TTC549 (cell line): ENCODE data around the gene A4GNT.
"Not testable (repeated sequence)": the region's sequence is repeated elsewhere in the genome, so short reads cannot be mapped to it uniquely, and the experiment has no call there.

Experiments used
- FAIRE-seq: peaks from 2 replicates; lab custom pipeline; 2012; peaks lifted over from hg19 to GRCh38; lab: Jason Lieb, UNC

A4GNT gene

DNA sequence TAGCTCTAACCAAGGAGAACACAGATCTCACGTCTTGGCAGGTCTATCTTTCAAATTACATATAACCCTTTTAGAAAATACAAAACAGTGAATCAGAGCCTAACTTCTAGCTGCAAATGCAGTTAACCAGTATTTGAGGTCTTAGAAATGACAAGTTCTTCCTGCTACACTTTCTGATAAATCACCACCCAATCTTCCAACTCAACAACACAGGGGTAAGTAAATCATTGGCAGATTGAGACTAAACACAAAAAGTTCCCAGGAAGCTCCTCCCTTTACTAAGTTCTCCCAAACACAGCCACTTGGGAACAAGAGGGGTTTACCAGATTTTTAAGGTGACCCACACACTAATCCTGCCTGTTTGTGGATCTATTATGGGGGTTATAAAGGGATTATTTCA, at the start of gene A4GNT:
A4GNT (minus strand) TSS at position 152 of the 400 bp plus-strand sequence. CDS start 1,134 bp downstream, outside the sequence.
- no peak for FAIRE-seq

DNA sequence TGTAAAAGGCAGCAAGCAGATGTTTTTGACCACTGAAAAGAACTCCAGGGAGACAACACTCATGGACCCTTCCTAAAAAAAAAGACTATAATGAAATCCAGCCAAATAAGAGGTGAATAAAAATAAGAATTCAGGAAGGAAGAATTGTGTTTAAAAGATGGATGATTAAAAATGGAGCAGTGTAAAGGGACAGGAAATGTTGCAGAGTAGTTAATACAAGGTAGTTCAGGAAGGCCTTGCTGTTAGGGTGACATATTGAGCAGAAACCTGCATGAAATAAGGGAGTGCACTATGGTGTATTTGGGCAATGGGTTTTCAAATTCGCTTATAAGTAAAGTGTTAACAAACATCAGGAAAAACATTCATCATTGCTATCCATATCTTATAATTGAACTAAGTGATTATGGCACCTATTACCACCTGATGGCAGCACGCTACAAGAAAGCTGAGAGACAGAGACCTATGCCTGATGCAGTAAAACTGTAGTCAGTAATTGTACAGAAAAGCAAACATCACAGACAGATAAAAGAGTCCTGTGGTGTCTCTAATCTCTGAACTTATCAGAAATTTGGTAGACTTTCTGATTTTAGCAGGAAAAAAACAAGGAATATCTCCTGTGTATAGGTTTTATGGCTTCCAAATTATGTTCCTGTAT, 48.3 kb upstream of the A4GNT start:
- peak; percentile 11 for FAIRE-seq

DNA sequence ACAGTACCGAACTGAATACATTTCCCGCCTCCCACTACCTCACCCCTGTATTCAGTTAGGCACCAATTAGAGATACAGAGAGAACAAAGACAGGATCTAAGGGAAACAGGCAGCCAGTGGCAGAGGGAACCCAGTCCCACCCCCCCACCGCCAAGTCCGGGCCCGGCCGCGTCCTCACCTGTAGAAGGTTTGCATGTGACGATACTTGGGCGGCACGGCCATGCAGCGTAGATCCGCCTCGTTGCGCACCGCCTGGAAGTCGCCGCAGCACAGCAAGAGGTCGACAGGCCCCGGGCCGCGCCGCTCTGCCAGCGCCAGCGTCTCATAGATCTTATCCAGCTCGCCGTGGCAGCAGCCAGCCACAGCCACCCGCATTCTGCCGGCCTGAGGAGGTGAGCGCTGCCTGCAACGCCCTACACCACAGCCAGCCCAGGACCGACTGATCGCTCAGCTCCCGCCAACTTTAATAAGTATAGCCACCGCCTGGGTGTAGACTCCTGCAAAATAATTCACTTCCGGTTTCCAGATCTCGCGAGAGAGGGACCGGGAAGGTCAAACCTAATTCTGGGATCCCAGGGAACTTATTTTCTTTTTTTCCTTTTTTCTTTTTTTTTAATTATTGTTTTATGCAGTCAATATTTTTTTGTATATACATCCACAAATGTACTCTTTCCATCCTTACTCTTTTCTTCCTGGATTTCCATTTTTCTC, 42.4 kb upstream of the A4GNT start, which contains the start of gene DBR1:
DBR1 (minus strand) TSS at position 501 of the 711 bp plus-strand sequence; CDS start at position 375, 126 bp downstream.
- peak; percentile 56 for FAIRE-seq

DNA sequence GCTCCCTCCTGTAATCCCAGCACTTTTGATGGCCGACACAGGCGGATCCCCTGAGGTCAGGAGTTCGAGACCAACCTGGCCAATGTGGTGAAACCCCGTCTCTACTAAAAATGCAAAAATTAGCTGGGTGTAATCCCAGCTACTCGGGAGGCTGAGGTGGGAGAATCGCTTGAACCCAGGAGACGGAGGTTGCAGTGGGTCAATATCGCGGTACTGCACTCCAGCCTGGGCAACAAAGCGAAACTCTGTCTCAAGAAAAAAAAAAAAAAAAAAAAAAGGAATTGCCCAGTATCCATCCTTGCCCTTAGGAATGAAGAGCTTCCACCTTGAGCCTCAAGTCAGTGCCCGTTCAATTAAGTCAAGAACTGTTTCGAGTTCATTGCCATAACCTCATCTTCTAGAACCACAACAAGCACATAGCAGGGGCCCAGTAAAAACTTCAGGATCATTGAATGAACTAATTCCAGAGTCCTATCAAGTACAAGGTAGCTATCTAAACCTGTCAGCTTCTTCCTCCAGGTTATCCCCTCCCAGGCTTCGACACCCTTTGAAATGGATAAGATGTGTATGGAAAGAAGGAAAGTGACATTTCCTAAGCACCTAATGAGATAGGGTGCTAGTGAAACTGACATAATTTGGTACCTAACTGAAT, 41.7 kb upstream of the A4GNT start:
- no peak for FAIRE-seq

DNA sequence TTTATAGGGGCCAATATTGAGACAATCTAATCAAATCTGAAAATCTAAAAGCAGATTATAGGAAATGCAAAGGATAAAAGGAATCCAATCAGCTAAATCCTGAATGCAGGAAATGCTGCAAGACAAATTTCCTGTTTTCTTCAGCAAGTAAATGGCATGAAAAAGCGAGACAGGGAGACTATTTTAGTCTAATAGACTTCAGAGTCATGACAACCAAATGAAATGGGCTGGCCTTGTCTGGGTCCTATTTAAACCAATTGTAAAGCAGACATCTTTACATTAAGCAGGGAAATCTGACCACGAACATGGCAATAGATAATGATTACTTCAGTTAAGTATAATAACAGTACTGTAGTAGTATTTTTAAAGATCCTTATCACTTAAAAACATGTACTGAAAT, 40.4 kb upstream of the A4GNT start:
- no peak for FAIRE-seq

DNA sequence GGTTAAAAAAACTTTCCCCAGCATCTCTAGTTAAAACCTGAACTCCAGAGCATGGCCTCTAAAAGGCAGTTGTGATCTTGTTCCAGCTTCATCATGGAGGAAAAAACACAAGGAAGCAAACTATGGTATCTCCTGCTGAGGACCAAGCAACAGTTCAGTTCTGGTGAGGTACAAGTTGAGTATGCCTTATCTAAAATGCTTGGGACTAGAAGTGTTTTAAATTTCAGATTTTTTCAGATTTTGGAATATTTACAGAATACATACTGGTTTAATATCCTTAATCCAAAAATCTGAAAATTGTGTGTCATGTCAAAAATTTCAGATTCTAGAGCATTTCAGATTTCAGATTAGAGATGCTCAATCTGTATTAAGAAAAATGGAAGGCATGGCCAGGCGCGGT, 32.9 kb upstream of the A4GNT start:
- no peak for FAIRE-seq

DNA sequence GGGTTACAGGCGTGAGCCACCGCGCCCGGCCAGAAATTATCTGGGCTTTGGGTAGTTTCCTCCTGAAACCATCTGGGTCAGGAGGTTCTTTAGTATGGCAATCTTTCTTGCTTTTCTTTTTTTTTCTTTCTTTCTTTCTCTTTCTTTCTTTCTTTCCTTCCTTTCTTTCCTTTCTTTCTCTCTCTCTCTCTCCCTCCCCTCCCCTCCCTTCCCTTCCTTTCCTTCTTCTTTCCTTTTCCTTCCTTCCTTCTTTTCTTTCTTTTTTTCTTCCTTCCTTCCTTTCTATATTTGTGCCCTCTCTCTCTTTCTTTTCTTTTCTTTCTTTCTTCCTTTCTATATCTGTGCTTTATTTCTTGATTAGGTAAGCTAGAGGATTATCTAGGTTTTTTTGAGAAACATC, 25.6 kb upstream of the A4GNT start:
- FAIRE-seq = no peak

DNA sequence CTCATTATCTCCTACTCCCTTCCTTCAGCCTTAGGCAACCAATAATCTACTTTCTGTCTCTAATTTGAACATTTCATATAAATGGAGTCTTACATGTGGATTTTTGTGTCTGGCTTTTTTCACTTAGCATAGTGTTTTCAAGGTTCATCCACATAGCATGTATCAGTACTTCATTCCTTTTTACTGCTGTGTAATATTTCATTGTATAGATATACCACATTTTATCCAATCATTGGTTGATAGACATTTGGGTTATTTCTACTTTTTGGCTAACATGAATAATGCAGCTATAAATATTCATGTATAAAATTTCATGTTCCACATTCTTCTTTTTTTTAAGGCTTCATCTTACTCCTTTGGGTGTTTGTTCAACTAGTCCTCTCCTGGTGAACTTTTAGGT, 22.3 kb upstream of the A4GNT start:
- no peak for FAIRE-seq

DNA sequence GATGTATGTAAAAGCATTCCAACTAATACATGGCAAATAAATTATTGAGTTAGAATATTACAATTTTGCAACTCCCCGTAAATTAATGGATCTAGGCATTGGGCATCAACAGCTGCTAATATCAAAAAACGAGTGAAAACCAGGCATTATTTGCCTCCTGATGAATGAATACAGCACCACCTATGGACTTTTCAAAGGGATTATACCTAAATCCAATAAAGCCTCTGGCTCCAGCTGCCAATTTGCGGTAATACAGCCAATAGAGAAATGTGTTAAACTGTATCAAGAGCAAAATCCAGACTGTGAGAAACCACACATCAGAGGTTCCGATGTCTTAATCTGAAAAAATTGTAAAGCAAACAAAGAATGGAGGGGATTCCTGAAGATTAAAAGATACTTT, 16.3 kb upstream of the A4GNT start:
- FAIRE-seq = no peak

DNA sequence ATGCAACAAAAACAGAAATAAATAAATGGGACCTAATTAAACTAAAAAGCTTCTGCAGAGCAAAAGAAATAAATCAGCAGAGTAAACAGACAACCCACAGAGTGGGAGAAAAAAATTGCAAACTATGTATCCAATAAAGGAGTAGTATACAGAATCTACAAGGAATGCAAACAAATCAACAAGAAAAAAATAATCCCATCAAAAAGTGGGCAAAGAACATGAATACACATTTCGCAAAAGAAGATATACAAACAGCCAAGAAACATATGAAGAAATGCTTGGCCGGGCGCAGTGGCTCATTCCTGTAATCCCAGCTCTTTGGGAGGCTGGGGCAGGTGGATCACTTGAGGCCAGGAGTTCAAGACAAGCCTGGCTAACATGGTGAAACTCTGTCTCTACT, 10.0 kb upstream of the A4GNT start:
- not testable (repeated sequence) for FAIRE-seq

DNA sequence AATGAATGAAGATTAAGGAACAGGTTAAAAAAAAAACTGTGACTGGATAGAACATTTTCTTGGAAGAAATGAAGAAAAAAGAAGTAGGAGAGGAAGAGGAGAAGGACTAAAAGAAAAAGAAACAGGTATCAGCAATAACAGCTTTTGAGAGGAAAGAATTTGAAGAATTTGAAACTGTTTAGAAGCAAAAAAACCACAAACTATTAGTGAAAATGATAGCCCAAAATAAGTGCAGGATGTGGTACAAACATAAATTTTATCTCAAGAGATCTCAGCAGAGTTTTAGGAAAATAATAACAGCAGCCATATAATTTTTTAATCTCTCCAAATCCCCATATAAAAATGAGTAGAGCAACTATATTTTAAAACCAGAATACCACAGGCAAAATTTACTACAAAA, 8.8 kb upstream of the A4GNT start:
- no peak for FAIRE-seq

DNA sequence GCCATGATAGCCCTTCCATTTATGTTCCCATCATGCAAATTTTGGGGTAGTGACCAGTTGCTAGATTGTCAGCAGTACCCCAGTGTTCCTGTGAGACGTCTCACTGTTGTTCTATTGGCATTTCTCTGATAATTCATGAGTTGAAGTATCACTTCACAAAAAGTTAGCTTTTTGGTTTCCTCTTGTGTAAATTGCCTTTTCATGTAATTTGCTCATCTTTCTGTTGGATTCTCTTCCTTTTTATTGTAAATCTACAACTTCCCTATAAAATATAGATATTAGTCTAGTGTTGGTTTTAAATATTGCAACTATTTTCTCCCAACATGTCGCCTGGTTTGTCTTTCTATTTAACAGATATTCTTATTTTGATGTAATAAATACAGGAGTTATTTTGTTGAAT, 7.5 kb upstream of the A4GNT start:
- no peak for FAIRE-seq

DNA sequence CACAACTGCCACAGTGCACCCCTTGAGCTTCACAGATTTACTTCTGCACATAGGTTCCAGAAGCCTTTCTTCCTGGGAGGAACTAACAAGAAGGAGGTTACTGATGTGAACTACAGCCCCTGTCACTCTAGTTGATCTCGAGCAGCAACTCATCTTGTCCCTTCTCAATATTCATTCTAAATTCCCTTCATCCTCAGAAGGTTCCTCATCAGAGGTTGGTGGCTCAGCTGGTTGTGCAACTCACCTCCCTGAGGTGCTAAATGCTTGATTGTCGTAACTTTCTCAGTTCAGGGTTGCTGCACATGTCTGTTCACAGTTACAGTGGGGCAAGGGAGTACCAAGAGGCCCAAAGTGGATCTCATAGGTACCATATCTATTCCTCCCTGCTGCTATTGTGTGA, 5.7 kb upstream of the A4GNT start:
- FAIRE-seq = no peak

DNA sequence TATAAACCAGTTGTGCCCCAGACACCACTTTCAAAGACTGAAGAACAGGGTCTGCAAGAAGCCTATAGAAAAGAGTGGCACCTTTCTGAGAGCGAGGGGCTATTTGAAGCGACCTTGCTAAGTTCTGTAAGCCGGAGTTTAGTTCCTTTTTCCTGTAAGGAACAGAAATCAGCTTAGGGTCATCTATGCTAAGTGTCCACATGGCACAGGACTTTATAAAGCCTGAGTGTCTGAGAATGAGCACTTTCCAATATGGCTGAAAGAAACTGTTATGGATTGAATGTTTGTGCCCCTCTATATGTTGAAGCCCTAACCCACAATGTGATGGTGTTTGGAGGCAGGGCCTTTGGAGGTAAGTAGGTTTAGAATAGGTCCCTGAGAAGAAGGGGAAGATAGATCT, 4.0 kb upstream of the A4GNT start:
- FAIRE-seq = no peak

DNA sequence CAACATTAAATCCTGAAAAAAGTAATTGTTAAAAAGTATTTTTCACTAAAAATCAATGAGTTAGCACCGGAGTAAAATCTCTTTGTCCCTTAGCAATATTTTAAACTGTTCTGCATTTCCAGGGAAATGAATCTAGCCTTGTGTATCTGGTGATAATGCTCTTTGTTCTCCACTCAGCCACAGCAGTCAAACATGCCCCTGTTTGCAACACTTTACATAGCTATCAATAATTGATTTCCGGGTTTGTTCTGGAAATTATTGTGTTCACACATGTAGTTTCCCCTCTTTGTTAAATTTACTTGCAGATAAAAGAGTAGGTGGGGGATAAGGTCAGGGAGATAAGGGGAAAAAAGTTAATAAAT, 3.6 kb upstream of the A4GNT start:
- FAIRE-seq = no peak

DNA sequence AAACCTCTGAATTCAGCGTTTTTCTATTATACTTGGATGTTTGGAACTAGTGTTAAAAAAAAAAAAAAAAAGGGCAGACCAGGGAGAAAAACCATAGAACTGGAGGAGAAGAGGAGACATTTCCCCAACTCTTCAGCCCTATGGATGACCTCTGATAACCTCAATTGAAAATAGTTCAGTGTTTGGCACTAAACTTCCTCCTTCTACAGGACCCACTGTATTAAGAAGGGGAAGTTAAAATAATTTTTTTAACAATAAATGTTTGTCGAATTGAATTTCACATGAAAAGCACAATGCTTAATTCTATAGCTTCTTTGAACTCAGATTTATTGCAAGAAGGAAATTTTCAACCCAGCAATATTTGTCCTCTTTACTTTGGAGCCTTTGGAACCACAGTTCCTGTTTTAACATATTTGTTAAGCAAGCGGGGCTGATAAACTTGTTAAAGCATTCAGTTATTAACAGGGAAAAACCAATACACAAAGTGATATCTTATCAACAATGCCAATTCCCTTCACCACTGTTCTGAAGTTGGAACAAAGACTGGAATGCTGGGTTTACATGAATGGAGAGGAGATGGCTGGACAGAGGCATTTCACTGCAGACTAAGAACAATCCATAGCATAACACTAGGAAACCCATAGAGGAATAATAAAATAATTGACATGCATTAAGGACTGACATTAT, 3.1 kb upstream of the A4GNT start:
- FAIRE-seq = no peak

DNA sequence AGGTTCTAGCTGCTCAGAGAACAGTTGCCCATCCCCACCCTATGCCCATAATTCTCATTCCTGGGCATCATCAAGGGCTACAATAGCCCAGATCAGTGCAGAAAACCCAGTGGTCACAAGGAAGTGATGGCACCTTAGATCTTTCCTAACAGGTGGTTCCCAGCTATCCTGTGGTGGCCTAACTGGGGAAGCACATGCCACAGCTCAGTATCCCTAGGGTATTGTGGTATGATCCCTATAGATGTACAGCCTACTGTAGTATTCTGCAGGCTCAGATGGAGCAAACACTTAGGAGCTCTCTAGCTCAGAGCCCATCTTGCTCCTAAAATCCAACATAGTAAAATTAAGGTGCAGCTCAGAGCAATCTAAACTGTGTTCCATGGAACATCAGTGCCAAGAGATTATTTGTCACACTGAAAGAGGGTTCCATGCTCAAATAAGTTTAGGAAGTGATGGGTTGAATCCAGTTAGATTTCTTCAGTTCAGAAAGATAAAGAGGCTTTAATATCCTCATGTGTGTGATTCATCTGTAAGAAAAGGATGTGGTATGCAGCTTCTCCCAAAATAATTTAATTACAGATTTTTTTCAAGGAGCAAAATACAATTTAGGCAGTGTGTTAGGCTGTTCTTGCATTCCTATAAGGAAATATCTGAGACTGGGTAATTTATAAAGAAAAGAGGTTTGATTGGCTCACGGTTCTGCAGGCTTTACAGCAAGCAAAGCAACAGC, 4.4 kb downstream of the A4GNT start:
- FAIRE-seq = no peak

DNA sequence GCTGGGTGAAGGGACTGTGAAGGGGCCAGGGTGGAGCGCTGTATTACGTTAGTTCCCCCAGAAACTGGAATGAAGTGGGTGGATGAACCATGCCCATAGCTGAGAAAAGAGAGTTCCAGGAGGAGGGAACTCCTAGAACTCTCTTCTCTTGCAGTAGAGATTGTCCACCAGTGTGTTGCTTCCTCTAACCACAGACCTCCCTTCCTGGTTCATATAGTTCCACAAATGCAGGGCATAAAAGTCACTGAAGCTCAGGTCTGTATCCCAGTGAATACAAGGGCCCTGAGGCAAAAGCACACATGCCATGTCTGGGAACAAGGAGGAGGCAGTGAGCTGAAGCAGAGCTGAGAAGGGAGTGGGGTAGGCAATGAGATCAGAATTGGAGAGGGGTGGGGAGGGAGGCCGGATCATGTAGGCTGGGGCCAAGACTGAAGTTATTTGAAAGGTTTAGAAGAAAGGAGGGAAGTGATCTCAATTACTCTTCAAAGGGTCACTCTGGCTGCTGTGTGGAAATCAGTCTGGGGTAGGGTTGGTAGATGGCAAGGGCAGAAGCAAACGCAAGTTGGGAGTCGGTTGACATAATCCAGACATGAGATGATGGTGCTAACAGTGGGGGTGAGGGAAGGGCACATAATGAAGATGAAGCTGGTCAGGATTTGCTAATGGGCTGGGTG, 6.5 kb downstream of the A4GNT start:
- FAIRE-seq = no peak

DNA sequence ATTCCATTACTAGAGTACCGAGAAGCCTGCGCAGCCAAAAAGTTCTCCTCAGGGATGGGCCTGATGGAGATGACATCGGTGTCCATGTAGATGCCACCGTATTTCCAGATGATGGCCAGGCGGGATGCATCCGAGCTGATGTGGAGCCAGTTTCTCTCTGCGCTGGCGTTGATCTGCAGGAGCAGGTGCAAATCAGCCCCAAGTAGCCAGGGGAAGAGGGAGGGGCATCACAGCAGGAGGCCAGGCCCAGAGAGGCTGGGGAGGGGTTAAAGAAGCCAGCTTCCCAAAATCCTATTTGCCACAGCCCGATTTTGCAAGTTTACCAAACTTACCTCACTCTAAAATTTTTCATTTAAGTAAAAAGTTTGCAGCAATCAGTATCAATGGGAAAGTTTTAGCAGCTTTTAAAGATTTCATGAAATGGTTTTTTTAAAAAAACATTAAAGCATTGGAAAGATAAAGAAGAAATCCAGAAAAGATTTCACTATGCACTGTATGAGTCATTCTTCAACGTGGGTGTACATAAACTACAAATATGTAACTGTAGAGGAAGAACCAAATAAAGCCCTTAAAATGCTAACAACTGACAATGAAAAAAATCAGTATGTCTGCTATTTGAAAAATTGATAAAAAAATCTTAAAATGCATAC, 7.4 kb downstream of the A4GNT start:
- FAIRE-seq = no peak

DNA sequence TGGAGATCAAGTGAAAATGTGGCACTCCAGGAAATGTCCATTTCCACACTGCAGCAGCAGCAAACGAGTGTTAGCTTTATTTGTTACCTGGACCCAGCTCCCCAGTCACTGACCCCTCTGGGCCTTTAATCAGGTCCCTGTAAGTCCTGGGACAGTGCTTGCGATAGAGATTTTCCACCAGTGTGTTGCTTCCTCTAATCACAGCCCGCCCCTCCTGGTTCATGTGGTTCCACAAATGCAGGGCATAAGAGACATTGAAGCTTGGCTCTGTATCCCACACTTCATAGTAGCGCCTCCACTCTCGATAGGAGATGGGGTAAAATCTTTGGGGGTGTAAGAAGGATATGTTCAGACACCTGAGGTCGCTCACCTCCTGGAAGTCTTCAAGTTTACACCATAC, 8.0 kb downstream of the A4GNT start:
- FAIRE-seq = no peak

DNA sequence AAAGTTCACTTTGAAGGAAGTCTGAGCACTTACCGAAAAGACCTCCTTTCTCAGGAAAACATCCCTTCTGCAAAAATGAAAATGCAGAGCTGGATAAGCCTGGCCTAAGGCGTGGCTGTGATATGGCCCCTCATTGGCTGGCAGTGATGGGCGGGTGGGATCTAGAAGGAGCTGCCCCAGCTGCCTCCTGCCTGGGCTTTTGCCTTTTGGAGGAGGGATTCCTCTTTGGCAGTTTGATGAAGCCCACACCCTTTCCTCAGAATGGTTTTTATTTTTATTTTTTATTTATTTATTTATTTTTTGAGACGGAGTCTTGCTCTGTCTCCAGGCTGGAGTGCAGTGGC, 12.8 kb downstream of the A4GNT start:
- FAIRE-seq = no peak
